ENCODE data around the gene SV2B.

GRCh38 chr15:91298101-91298500 is 198.0 kb downstream of the SV2B start:
- TF ChIP-seq CTCF (IDR thresholded peaks at IDR 0.05) (no peak), ZNF416 (CRISPR knock-in tag; IDR thresholded peaks at IDR 0.05) (no peak), JUN (CRISPR knock-in tag; IDR thresholded peaks at IDR 0.05) (no peak), ZNF232 (CRISPR knock-in tag; IDR thresholded peaks at IDR 0.05) (no peak), ZBTB21 (CRISPR knock-in tag; IDR thresholded peaks at IDR 0.05; ENCODE audit: borderline replicate concordance) (no peak)

All from WTC11 (cell line).